ENCODE data around the gene CASKIN2.

DNA sequence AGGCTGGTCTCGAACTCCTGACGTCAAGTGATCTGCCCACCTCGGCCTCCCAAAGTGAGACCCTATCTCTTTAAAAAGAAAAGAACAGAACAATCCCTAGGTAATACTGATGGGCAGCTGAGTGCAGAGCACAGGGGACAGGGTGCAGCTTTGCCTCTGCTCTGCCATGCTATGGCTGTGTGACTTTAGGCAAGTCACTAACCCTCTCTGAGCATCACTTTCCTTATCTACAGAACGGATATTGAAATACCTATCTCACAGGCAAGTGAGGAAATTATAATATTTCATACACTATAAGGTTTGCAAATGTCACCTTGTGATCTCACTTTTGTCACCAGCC, 4.1 kb downstream of the CASKIN2 start:
- TF ChIP-seq POLR2A (IDR thresholded peaks at IDR 0.05): no peak
- TF ChIP-seq, protein P1, sequence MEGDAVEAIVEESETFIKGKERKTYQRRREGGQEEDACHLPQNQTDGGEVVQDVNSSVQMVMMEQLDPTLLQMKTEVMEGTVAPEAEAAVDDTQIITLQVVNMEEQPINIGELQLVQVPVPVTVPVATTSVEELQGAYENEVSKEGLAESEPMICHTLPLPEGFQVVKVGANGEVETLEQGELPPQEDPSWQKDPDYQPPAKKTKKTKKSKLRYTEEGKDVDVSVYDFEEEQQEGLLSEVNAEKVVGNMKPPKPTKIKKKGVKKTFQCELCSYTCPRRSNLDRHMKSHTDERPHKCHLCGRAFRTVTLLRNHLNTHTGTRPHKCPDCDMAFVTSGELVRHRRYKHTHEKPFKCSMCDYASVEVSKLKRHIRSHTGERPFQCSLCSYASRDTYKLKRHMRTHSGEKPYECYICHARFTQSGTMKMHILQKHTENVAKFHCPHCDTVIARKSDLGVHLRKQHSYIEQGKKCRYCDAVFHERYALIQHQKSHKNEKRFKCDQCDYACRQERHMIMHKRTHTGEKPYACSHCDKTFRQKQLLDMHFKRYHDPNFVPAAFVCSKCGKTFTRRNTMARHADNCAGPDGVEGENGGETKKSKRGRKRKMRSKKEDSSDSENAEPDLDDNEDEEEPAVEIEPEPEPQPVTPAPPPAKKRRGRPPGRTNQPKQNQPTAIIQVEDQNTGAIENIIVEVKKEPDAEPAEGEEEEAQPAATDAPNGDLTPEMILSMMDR (IDR thresholded peaks at IDR 0.05): no peak
